ENCODE results near the gene RAPSN.

DNA sequence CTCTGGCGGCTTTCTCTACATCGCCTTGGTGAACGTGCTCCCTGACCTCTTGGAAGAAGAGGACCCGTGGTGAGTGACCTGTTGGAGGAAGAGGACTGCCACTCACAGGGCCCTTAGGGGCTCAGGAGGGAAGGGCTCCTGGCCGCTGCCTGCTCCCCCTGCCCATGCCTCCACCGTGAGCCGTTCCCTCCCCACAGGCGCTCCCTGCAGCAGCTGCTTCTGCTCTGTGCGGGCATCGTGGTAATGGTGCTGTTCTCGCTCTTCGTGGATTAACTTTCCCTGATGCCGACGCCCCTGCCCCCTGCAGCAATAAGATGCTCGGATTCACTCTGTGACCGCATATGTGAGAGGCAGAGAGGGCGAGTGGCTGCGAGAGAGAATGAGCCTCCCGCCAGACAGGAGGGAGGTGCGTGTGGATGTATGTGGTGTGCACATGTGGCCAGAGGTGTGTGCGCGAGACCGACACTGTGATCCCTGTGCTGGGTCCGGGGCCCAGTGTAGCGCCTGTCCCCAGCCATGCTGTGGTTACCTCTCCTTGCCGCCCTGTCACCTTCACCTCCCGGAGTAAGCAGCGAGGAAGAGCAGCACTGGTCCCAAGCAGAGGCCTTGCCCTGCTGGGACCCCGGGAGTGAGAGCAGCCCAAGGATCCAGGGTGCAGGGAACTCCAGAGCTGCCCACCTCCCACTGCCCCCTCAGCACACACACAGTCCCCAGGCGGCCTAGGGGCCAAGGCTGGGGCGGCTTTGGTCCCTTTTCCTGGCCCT, 33.7 kb downstream of the RAPSN start:
- TF ChIP-seq, protein P1, sequence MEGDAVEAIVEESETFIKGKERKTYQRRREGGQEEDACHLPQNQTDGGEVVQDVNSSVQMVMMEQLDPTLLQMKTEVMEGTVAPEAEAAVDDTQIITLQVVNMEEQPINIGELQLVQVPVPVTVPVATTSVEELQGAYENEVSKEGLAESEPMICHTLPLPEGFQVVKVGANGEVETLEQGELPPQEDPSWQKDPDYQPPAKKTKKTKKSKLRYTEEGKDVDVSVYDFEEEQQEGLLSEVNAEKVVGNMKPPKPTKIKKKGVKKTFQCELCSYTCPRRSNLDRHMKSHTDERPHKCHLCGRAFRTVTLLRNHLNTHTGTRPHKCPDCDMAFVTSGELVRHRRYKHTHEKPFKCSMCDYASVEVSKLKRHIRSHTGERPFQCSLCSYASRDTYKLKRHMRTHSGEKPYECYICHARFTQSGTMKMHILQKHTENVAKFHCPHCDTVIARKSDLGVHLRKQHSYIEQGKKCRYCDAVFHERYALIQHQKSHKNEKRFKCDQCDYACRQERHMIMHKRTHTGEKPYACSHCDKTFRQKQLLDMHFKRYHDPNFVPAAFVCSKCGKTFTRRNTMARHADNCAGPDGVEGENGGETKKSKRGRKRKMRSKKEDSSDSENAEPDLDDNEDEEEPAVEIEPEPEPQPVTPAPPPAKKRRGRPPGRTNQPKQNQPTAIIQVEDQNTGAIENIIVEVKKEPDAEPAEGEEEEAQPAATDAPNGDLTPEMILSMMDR (IDR thresholded peaks at IDR 0.05): no peak
- TF ChIP-seq POLR2A (IDR thresholded peaks at IDR 0.05): no peak

Data from body of pancreas (tissue), 4 donors.